Measurements from ENCODE around the gene NLGN2. TPM values are rescaled to one million over a fixed set of nuclear protein-coding genes. Genes with fewer than 3 reads are reported as not detected.

NLGN2 gene
- total RNA-seq, 4 donors from 2014 or later: 12.0 to 30.2 (median 19.0) TPM

DNA sequence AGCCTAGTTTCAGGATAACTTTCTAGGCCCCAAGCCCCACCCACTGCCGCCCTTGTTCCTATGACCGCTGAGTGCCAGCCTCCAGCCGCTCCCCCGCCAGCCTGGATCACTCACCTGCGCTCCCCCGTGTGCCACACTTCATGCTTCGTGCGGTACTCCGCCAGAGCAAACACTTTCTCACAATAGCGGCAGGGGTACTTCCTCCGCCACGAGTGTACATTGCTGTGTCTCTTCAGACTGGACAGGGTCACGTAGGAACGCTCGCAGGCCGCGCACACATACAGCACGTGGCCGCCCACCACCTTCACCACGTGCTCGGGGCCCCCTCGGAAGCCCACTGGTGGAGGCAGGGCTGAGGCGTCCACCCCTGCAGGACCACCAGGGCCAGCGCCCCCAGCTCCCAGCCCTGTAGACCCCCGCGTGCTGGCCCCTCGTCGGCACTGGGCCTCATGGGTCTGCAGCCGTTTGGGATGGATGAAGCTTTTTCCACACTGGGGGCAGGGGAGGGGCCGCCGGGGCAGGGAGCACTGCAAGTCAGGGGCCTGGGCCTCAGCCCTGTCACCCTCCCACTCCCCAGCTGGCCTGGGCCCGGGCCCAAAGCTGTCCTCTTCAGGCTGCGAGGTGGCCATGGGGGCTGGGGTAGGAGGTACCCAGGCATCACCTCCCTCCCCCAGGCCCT lies 58.1 kb downstream of the NLGN2 start:
- intact Hi-C loops (cut with DNase I): no loop called here
- Histone ChIP-seq H3K4me3 (no peak overlapping the region), H3K9me3 (no peaks in the 10 kb centered on the region), H3K36me3 (peaks cover 26 to 71% (median 52%) of the 10 kb centered on the region in 4 donors), H3K27ac (replicated peaks in 1 of 4) (peak overlapping the region; percentile 43 to 71 (median 64)), H3K27me3 (no peaks in the 10 kb centered on the region), H3K4me1 (peaks cover 39 to 58% (median 55%) of the 10 kb centered on the region in 4 donors)
- no peak for TF ChIP-seq CTCF (IDR thresholded peaks at IDR 0.05)
- no peak for TF ChIP-seq POLR2AphosphoS5 (IDR thresholded peaks at IDR 0.05)
- TF ChIP-seq POLR2A (IDR thresholded peaks at IDR 0.05; ENCODE audit: low read depth): no peak
- no peak for TF ChIP-seq EP300 (IDR thresholded peaks at IDR 0.05)
- no peak for DNase-seq (ENCODE audit: extremely low spot score)
- 95% methylated on average over 24 of the region's 33 CpGs for WGBS

- H3K4me1 ChIP-seq: peaks cover 43 to 63% (median 57%) of the 10 kb centered on the region in 4 donors
- no peaks in the 10 kb centered on the region for H3K27me3 ChIP-seq
- H3K9me3 ChIP-seq: no peaks in the 10 kb centered on the region
- peak overlapping the region; percentile 43 to 71 (median 64) for H3K27ac ChIP-seq (replicated peaks in 1 of 4)
- TF ChIP-seq POLR2AphosphoS5 (IDR thresholded peaks at IDR 0.05) (no peak), CTCF (IDR thresholded peaks at IDR 0.05) (no peak), POLR2A (IDR thresholded peaks at IDR 0.05; ENCODE audit: low read depth) (no peak)
- no peak for DNase-seq (ENCODE audit: extremely low spot score)
- intact Hi-C loops (cut with DNase I): no loop called here
- H3K4me3 ChIP-seq: no peak overlapping the region
- H3K36me3 ChIP-seq: peaks cover 26 to 65% (median 52%) of the 10 kb centered on the region in 4 donors
- 80% methylated on average over 9 of the region's 9 CpGs for WGBS
These were observed 58.6 kb downstream of the NLGN2 start for GRCh38 chr17:7466318-7466638.

DNA sequence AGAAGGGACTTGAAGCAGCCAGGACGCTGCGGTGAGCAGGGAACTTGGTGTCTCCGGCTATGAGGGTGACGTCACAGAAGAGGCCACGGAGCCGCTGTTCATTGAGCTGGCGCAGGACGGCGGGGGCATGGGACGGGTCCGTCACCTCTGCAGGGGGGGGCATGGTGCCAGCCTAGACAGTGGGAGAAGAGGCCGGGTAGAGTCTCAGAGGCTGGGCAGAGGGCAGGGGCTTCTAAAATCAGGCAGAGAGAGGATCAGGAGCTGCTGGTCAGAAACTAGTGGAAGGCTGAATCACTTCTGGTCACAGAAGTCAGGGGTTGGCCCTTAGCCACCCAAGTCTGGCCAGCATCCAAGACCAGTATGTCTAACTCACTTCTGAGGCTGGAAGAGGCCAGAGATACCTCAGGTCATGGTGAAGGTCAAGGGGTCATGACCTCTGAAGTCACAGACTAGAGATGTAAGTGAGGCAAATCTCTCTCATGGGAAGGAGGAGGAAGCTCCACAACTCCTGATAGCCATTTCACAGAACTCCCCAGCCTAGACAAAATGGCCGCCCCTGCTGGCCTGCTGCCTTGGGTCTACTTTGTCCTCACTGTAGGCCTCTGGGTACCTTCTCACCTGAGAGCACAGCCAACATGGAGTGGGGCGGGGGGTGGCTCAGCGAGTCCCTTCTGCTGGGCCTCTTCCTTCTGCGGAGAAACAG lies 59.1 kb downstream of the NLGN2 start:
- H3K4me1 ChIP-seq: peaks cover 43 to 68% (median 61%) of the 10 kb centered on the region in 4 donors
- no peak for DNase-seq (ENCODE audit: extremely low spot score)
- H3K4me3 ChIP-seq: peak overlapping the region in 1 of 4 donors; percentile 18
- H3K27ac ChIP-seq (replicated peaks in 1 of 4): peak overlapping the region; percentile 43 to 71 (median 64)
- no peaks in the 10 kb centered on the region for H3K27me3 ChIP-seq
- intact Hi-C loops (cut with DNase I): no loop called here
- TF ChIP-seq EP300 (IDR thresholded peaks at IDR 0.05) (no peak), POLR2A (IDR thresholded peaks at IDR 0.05; ENCODE audit: low read depth) (no peak), POLR2AphosphoS5 (IDR thresholded peaks at IDR 0.05) (peak in 1 of 2 donors; percentile 55)
- peaks cover 26 to 60% (median 49%) of the 10 kb centered on the region in 4 donors for H3K36me3 ChIP-seq
- WGBS: 78% methylated on average over 16 of the region's 16 CpGs
- H3K9me3 ChIP-seq: no peaks in the 10 kb centered on the region

- Histone ChIP-seq H3K36me3 (peaks cover 22 to 53% (median 42%) of the 10 kb centered on the region in 4 donors), H3K9me3 (no peaks in the 10 kb centered on the region), H3K27ac (replicated peaks in 1 of 4) (peak overlapping the region; percentile 43 to 71 (median 64)), H3K27me3 (no peaks in the 10 kb centered on the region), H3K4me3 (no peak overlapping the region), H3K4me1 (peaks cover 50 to 72% (median 67%) of the 10 kb centered on the region in 4 donors)
- intact Hi-C loops (cut with DNase I): no loop called here
- no peak for DNase-seq (ENCODE audit: extremely low spot score)
- 100% methylated on average over 3 of the region's 3 CpGs for WGBS
- TF ChIP-seq CTCF (IDR thresholded peaks at IDR 0.05) (no peak), EP300 (IDR thresholded peaks at IDR 0.05) (no peak), POLR2A (IDR thresholded peaks at IDR 0.05; ENCODE audit: low read depth) (no peak), POLR2AphosphoS5 (IDR thresholded peaks at IDR 0.05) (no peak)
These were observed 59.9 kb downstream of the NLGN2 start for GRCh38 chr17:7467498-7467897.

DNA sequence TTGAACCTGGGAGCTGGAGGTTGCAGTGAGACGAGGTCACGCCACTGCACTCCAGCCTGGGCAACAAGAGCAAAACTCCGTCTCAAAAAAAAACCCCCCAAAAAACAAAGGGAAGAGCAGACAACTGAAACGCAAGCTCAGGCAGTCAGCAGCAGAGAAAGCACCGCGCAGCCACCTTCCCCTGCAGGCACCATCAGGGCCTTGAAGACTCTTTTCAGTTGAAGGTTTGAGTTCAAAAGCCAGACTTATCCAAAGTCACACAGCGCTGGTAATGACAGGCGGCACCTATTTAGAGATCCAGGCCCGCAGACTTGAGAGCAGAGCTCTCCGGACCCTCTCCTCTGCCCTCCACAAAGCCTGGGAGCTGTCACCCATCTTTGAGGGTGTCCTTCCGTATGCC lies 60.6 kb downstream of the NLGN2 start:
- peak overlapping the region in 1 of 4 donors; percentile 71 for H3K27ac ChIP-seq (replicated peaks in 1 of 4)
- H3K36me3 ChIP-seq: peaks cover 14 to 45% (median 34%) of the 10 kb centered on the region in 4 donors
- no peaks in the 10 kb centered on the region for H3K27me3 ChIP-seq
- DNase-seq (ENCODE audit: extremely low spot score): no peak
- intact Hi-C loops (cut with DNase I): no loop called here
- H3K4me3 ChIP-seq: no peak overlapping the region
- TF ChIP-seq POLR2A (IDR thresholded peaks at IDR 0.05; ENCODE audit: low read depth) (no peak), POLR2AphosphoS5 (IDR thresholded peaks at IDR 0.05) (no peak), EP300 (IDR thresholded peaks at IDR 0.05) (no peak), CTCF (IDR thresholded peaks at IDR 0.05) (no peak)
- H3K4me1 ChIP-seq: peaks cover 50 to 78% (median 74%) of the 10 kb centered on the region in 4 donors
- H3K9me3 ChIP-seq: no peaks in the 10 kb centered on the region
- WGBS: 95% methylated on average over 10 of the region's 11 CpGs
